Measurements from ENCODE around the gene CXCL8. TPM values are rescaled to one million over a fixed set of nuclear protein-coding genes. Genes with fewer than 3 reads are reported as not detected.

The CXCL8 gene
- total and polyA plus RNA-seq, 2 donors (not counting 3 experiments of a cell fraction or from before 2014, with no cell fraction given): 6.4 to 12.6 TPM

GRCh38 chr4:73730292-73730691, 10.1 kb upstream of the CXCL8 start:
- Histone ChIP-seq H3K4me2 (ENCODE audit: insufficient read depth, low read length) (no peak overlapping the region), H3K9me1 (replicated peaks; ENCODE audit: control insufficient read depth, extremely low read depth, insufficient read depth, low read length) (no peaks in the 10 kb centered on the region), H3K9ac (replicated peaks; ENCODE audit: extremely low read depth, insufficient read depth, low read length) (no peak overlapping the region), H3K4me3 (replicated peaks in 1 of 3; ENCODE audit: insufficient read depth in 1 of 3, low read depth in 1 of 3, low read length in 3 of 3) (no peak overlapping the region), H3K9me3 (replicated peaks; ENCODE audit: control insufficient read depth, insufficient read depth, low read length) (no peaks in the 10 kb centered on the region), H3K79me2 (ENCODE audit: control insufficient read depth, insufficient read depth, low read length) (no peaks in the 10 kb centered on the region), H3K27ac (ENCODE audit: insufficient read depth, low read depth, low read length) (no peak overlapping the region), H2AFZ (ENCODE audit: low read depth, low read length) (no peak overlapping the region), H4K20me1 (replicated peaks; ENCODE audit: control insufficient read depth, extremely low read depth, insufficient read depth, low read length) (no peaks in the 10 kb centered on the region), H3K4me1 (ENCODE audit: control insufficient read depth, extremely low read depth, insufficient read depth, low read length) (peaks cover 75% of the 10 kb centered on the region), H3K36me3 (ENCODE audit: control insufficient read depth in 2 of 2, extremely low read depth in 1 of 2, insufficient read depth in 2 of 2, low read length in 2 of 2) (no peaks in the 10 kb centered on the region), H3K27me3 (ENCODE audit: control insufficient read depth in 2 of 2, insufficient read depth in 2 of 2, low read length in 2 of 2) (no peaks in the 10 kb centered on the region)
- dilution Hi-C loops (cut with MboI; ENCODE audit: extremely low pct_ligation_motif_present, low sequenced_read_pairs) (no loop called here), intact Hi-C loops (cut with micrococcal nuclease) (no loop called here)
- CTCF ChIA-PET: interaction anchor here (0.7 to 4.1 kb wide), 26 partner anchors 11 to 404 kb away, joined by 3 to 31 read pairs (median 6); partner anchors contain the start of genes CXCL3, CXCL5, CXCL6 and CXCL8
- no TSS peak for BruUV-seq (replicated peaks)
- POLR2A ChIA-PET: no interaction called here
- FAIRE-seq (no peak), DNase-seq (ENCODE audit: low read depth, low spot score) (no peak)
- no peak for TF ChIP-seq CTCF (IDR thresholded peaks at IDR 0.05; ENCODE audit: extremely low read depth in 1 of 2, insufficient read depth in 1 of 2, low read depth in 1 of 2, low read length in 2 of 2)
- TF ChIP-seq JUN (IDR thresholded peaks at IDR 0.05; ENCODE audit: borderline replicate concordance, insufficient read depth, insufficient read length, low read depth): no peak
- no peak for TF ChIP-seq MYC (IDR thresholded peaks at IDR 0.05; ENCODE audit: low read depth, low read length)
- TF ChIP-seq FOS (IDR thresholded peaks at IDR 0.05; ENCODE audit: borderline replicate concordance, insufficient read depth, low read length): no peak
- TF ChIP-seq MAX (IDR thresholded peaks at IDR 0.05; ENCODE audit: insufficient read depth, insufficient read length): no peak
- TF ChIP-seq POLR2A (IDR thresholded peaks at IDR 0.05; ENCODE audit: low read depth, low read length): no peak
- no peak for TF ChIP-seq POLR2AphosphoS5 (IDR thresholded peaks at IDR 0.05; ENCODE audit: insufficient read depth, low read depth, low read length)
- TF ChIP-seq GATA2 (IDR thresholded peaks at IDR 0.05; ENCODE audit: insufficient read depth, insufficient read length, low read depth, low read length): no peak
- TF ChIP-seq EZH2 (IDR thresholded peaks at IDR 0.05; ENCODE audit: borderline replicate concordance, low read depth, low read length, severe bottlenecking): no peak
